Prostate gland (tissue), 2 donors: Measurements from ENCODE around the gene FBXW2. TPM values are rescaled to one million over a fixed set of nuclear protein-coding genes. Genes with fewer than 3 reads are reported as not detected.
"Not testable (repeated sequence)": the region's sequence is repeated elsewhere in the genome, so short reads cannot be mapped to it uniquely, and the experiment has no call there.

Experiments used
- DNase-seq: peaks from one replicate; pipeline ENCODE4 v3.0.0-alpha.2; 2019; ENCODE audit warnings: low spot score
- H3K27ac ChIP-seq, 2 donors: fragments of 200-600 bp; sonication (generic); 2 replicates each; pipeline ENCODE4 v1.5.1; 2017 to 2019
- H3K27me3 ChIP-seq: fragments of 200-600 bp; sonication (generic); replicated peaks from 2 replicates; pipeline ENCODE4 v1.5.1; 2019; ENCODE audit not compliant: insufficient read depth
- H3K36me3 ChIP-seq, 2 donors: fragments of 200-600 bp; sonication (generic); 1 replicate in 1 of 2; 2 replicates in 1 of 2; pipeline versions ENCODE4 v1.5.1 to v1.8.1; 2017 to 2019
- H3K4me1 ChIP-seq: fragments of 200-600 bp; sonication (generic); replicated peaks from 2 replicates; pipeline ENCODE4 v1.5.1; 2019
- H3K4me3 ChIP-seq, 2 donors: fragments of 200-600 bp; sonication (generic); 2 replicates each; pipeline ENCODE4 v1.5.1; 2017 to 2019
- H3K9me3 ChIP-seq: fragments of 200-600 bp; sonication (generic); 2 replicates; pipeline ENCODE4 v1.5.1; 2017
- POLR2A ChIP-seq: fragments of 450-650 bp; IDR thresholded peaks from one replicate; pipeline ENCODE4 v1.6.1; 2016; ENCODE audit warnings: antibody characterized with exemption, mild to moderate bottlenecking
- POLR2AphosphoS5 ChIP-seq: sonication (generic); formaldehyde crosslinking; IDR thresholded peaks from one replicate; pipeline ENCODE4 v1.6.1; 2017; ENCODE audit warnings: antibody characterized with exemption
- WGBS: methylation state at CpG from one replicate; pipeline ENCODE4 v1.1.5; 2018; 5-methylcytosine and 5-hydroxymethylcytosine counted together
- intact Hi-C: fragments of 100-400 bp; cut with DNase I; formaldehyde crosslinking; loops from one replicate; pipeline ENCODE4 v1.14.2; 2022
- total RNA-seq, 2 donors: library from RNA; depleted of rRNA; stranded (reverse); fragments of >200 nt; gene quantifications; one replicate each; pipeline ENCODE4 v1.1.0, GENCODE V29; 2016
- TF ChIP-seq, protein P1 (sequence below), 4 experiments: fragments of 200-600 bp in 2 of 4; fragments of 450-650 bp in 2 of 4; sonication (generic) in 2 of 4; IDR thresholded peaks; 1 replicate in 3 of 4; 2 replicates in 1 of 4; pipeline ENCODE4 v1.5.1; 2016 to 2019; ENCODE audit warnings: antibody characterized with exemption in 4 of 4, mild to moderate bottlenecking in 2 of 4, moderate library complexity in 2 of 4

FBXW2 gene
- total RNA-seq, 2 donors from 2014 or later, result 38.3 to 57.1 TPM

DNA sequence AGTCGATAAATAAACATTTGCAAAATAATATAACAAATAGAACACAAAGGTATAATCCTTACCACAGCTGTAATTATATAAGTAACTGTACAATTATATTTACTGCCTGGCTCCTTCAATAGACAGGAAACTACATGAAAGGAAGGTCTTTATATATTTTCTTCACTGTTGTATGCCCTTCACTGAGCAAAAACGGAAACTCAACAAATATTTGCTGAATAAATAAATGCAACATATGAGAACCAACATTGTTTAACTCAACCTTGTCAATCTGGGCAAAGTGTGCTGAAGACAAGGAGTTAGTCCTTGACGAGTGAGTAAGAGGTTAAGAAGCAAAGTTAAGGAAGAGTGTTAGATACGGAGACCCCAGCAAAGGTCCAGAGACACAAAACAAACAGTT is 26.9 kb upstream of the FBXW2 start:
- no peaks in the 10 kb centered on the region for H3K9me3 ChIP-seq
- no peaks in the 10 kb centered on the region for H3K36me3 ChIP-seq
- H3K4me1 ChIP-seq, result no peaks in the 10 kb centered on the region
- H3K27ac ChIP-seq, result no peak overlapping the region
- WGBS, result 66% methylated on average over 4 of the region's 4 CpGs
- H3K4me3 ChIP-seq, result no peak overlapping the region
- TF ChIP-seq, protein P1, sequence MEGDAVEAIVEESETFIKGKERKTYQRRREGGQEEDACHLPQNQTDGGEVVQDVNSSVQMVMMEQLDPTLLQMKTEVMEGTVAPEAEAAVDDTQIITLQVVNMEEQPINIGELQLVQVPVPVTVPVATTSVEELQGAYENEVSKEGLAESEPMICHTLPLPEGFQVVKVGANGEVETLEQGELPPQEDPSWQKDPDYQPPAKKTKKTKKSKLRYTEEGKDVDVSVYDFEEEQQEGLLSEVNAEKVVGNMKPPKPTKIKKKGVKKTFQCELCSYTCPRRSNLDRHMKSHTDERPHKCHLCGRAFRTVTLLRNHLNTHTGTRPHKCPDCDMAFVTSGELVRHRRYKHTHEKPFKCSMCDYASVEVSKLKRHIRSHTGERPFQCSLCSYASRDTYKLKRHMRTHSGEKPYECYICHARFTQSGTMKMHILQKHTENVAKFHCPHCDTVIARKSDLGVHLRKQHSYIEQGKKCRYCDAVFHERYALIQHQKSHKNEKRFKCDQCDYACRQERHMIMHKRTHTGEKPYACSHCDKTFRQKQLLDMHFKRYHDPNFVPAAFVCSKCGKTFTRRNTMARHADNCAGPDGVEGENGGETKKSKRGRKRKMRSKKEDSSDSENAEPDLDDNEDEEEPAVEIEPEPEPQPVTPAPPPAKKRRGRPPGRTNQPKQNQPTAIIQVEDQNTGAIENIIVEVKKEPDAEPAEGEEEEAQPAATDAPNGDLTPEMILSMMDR (IDR thresholded peaks at IDR 0.05), result no peak
- TF ChIP-seq POLR2A (no peak), POLR2AphosphoS5 (no peak)
- intact Hi-C loops, result no loop called here
- no peaks in the 10 kb centered on the region for H3K27me3 ChIP-seq
- no peak for DNase-seq

DNA sequence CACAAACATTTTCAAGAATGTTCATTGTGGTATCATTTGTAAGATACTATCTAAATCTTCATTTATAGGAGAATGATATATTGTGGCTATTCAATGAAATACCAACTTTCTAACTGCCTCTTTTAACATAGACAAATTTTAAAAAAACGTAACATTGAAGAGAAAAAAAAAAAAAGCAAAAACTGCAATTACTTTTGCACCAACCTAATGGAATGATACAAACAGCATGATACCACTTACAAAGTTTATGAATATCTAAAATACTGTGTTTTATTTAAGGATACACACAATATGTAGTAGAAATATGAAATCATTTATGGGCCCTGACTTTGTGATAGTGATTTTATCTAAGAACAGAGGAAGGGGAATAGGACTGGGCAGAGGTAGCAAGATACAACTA is 25.4 kb upstream of the FBXW2 start:
- Histone ChIP-seq H3K36me3 (no peaks in the 10 kb centered on the region), H3K27ac (no peak overlapping the region)
- 90% methylated on average over 1 of the region's 1 CpG for WGBS

DNA sequence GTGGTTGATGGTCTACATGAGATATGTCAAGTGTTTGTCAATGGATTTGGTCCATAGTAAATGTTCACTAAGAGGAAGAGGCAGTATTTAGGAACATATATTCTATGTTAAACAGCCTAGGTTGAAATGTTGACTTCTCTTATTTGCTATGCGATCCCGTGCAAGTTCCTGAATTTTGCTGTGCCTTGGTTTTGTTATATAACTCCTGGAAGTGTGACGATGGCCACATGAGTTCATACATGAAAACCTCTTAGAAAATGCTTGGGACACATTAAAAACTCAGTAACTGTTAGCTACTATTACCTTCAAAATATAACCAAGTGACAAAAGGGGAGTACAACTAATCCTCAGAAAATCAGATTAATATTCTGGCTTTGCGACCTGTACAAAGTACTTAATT is 21.9 kb upstream of the FBXW2 start:
- H3K36me3 ChIP-seq, result no peaks in the 10 kb centered on the region
- 95% methylated on average over 4 of the region's 4 CpGs for WGBS
- no peak for DNase-seq
- intact Hi-C loops, result no loop called here
- no peaks in the 10 kb centered on the region for H3K9me3 ChIP-seq
- no peaks in the 10 kb centered on the region for H3K4me1 ChIP-seq
- no peak overlapping the region for H3K27ac ChIP-seq
- H3K27me3 ChIP-seq, result no peaks in the 10 kb centered on the region
- no peak overlapping the region for H3K4me3 ChIP-seq
- TF ChIP-seq, protein P1 (IDR thresholded peaks at IDR 0.05), result no peak
- TF ChIP-seq POLR2A, result no peak
- no peak for TF ChIP-seq POLR2AphosphoS5

More for the DNA sequence above, 25.4 kb upstream of the FBXW2 start:
- DNase-seq, result no peak
- no peaks in the 10 kb centered on the region for H3K27me3 ChIP-seq
- intact Hi-C loops, result no loop called here
- no peaks in the 10 kb centered on the region for H3K4me1 ChIP-seq
- no peak overlapping the region for H3K4me3 ChIP-seq
- TF ChIP-seq, protein P1 (IDR thresholded peaks at IDR 0.05), result no peak
- no peak for TF ChIP-seq POLR2AphosphoS5
- no peak for TF ChIP-seq POLR2A
- no peaks in the 10 kb centered on the region for H3K9me3 ChIP-seq

DNA sequence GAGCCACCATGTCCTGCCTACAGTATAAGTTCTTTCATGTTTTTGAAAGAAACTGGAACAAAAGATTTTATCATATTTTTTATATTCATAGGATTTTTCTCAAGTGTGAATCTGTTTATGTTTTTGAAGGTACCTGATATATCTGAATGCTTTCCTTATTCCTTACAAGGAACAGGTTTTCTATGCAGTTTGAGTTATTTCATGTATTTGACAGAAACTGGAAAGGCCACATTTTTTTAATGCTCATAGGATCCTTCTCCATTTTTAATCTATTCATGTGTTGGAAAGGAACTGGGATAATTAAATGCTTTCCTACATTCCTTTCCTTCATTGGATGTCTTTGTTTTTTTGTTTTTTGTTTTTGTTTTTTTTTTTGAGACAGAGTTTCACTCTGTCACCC is 15.7 kb upstream of the FBXW2 start:
- Histone ChIP-seq H3K4me3 (no peak overlapping the region), H3K9me3 (no peaks in the 10 kb centered on the region), H3K27ac (no peak overlapping the region), H3K4me1 (no peaks in the 10 kb centered on the region), H3K36me3 (no peaks in the 10 kb centered on the region), H3K27me3 (no peaks in the 10 kb centered on the region)
- no peak for DNase-seq
- TF ChIP-seq POLR2A, result no peak
- TF ChIP-seq POLR2AphosphoS5, result no peak
- TF ChIP-seq, protein P1 (IDR thresholded peaks at IDR 0.05), result no peak
- intact Hi-C loops, result no loop called here

DNA sequence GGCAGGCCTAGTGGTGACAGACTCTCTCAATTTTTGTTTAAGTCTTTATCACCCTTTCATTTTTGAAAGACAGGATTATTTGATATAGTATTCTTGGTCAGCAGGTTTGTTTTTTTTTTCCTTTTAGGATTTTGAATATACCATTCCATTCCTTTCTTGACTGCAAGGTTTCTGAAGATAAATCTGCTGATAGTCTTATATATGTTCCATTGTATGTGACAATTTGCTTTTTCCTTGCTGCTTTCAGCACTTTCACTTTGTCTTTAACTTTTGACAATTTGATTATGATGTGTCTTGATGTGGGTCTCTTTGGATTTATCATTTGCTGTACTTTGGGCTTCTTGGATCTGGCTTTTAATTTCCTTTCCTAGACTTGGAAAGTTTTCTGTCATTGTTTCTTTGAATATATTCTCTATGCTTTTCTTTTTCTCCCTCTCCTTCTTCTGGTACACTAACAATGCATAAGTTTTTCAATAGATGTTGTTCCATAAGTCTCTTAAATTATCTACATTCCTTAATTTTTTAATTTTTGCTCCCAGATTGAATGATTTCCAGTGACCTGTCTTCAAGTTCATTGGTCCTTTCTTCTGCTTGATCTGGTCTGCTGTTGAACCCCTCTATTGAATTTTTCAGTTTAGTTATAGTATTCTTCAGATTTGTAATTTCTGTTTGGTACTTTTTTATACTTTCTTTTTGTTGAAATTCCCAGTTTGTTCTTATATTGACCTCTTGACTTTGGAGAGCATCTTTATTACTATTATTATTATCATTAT is 14.6 kb upstream of the FBXW2 start:
- no peak for DNase-seq

DNA sequence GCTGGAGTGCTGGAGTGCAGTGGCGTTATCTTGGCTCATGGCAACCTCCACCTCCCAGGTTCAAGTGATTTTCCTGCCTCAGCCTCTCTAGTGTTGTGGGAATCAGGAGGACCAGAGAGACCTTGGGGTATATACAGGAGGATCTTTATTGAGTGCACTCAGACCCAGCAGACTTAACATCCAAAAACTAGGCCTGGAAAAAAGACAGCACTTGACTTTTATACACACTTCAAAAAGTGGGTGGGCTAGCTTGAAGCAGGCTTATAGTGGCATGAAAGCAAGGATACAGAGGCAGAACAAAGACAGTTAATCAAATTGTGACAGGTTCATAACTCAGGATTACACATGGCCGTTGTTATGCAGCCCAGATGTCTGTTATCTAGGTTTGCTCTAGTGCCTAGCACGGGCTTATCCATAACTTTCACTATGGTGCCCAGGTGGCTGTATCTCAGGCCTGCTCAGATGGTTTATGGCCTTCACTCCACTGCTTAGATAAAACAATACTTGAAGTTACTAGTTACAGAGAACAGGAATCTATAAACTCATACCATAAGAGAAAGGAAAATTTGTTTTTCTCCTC is 11.7 kb upstream of the FBXW2 start:
- intact Hi-C loops, H3K4me3 ChIP-seq, H3K36me3 ChIP-seq, H3K4me1 ChIP-seq, H3K27me3 ChIP-seq, H3K9me3 ChIP-seq, DNase-seq, H3K27ac ChIP-seq: not testable (repeated sequence)
- 84% methylated on average over 3 of the region's 3 CpGs for WGBS

More for the DNA sequence above, 14.6 kb upstream of the FBXW2 start:
- intact Hi-C loops, result no loop called here
- no peak for TF ChIP-seq POLR2AphosphoS5
- TF ChIP-seq POLR2A, result no peak
- TF ChIP-seq, protein P1 (IDR thresholded peaks at IDR 0.05), result no peak
- H3K4me1 ChIP-seq, result no peaks in the 10 kb centered on the region
- no peaks in the 10 kb centered on the region for H3K9me3 ChIP-seq
- H3K4me3 ChIP-seq, result no peak overlapping the region
- no peaks in the 10 kb centered on the region for H3K27me3 ChIP-seq
- H3K27ac ChIP-seq, result no peak overlapping the region
- no peaks in the 10 kb centered on the region for H3K36me3 ChIP-seq
